ENCODE measurements around the gene TOM1. TPM values are rescaled to one million over a fixed set of nuclear protein-coding genes. Genes with fewer than 3 reads are reported as not detected.

TOM1 gene
- total RNA-seq, 4 donors from 2014 or later: 22.3 to 40.3 (median 34.1) TPM

GRCh38 chr22:35314161-35314942 is 14.7 kb downstream of the TOM1 start:
- TF ChIP-seq POLR2A (IDR thresholded peaks at IDR 0.05): no peak
- no peak for TF ChIP-seq CTCF (IDR thresholded peaks at IDR 0.05)
- no peak for TF ChIP-seq POLR2AphosphoS5 (IDR thresholded peaks at IDR 0.05)
- TF ChIP-seq EP300 (IDR thresholded peaks at IDR 0.05): no peak
- Histone ChIP-seq H3K36me3 (peaks cover 0 to 40% of the 10 kb centered on the region in 2 donors), H3K4me3 (no peak overlapping the region), H3K27ac (peak overlapping the region in 2 of 4 donors; percentile 64 to 71), H3K9me3 (no peaks in the 10 kb centered on the region), H3K4me1 (peaks cover 0 to 40% (median 20%) of the 10 kb centered on the region in 3 donors), H3K27me3 (no peaks in the 10 kb centered on the region)
- WGBS, 2 donors (ENCODE audit: low coverage in 1 of 2): 62 to 65% methylated on average over 6 to 7 of the region's 16 CpGs
- no peak for ATAC-seq

GRCh38 chr22:35315141-35315854 is 15.6 kb downstream of the TOM1 start:
- H3K27ac ChIP-seq: no peak overlapping the region
- no peak overlapping the region for H3K4me3 ChIP-seq
- no peaks in the 10 kb centered on the region for H3K27me3 ChIP-seq
- no peaks in the 10 kb centered on the region for H3K9me3 ChIP-seq
- no peak for ATAC-seq
- peaks cover 0 to 45% of the 10 kb centered on the region in 2 donors for H3K36me3 ChIP-seq
- TF ChIP-seq POLR2A (IDR thresholded peaks at IDR 0.05) (no peak), EP300 (IDR thresholded peaks at IDR 0.05) (no peak)
- peaks cover 0 to 40% (median 20%) of the 10 kb centered on the region in 3 donors for H3K4me1 ChIP-seq
- WGBS, 2 donors (ENCODE audit: low coverage in 1 of 2): 83 to 87% methylated on average over 4 of the region's 12 CpGs

DNA sequence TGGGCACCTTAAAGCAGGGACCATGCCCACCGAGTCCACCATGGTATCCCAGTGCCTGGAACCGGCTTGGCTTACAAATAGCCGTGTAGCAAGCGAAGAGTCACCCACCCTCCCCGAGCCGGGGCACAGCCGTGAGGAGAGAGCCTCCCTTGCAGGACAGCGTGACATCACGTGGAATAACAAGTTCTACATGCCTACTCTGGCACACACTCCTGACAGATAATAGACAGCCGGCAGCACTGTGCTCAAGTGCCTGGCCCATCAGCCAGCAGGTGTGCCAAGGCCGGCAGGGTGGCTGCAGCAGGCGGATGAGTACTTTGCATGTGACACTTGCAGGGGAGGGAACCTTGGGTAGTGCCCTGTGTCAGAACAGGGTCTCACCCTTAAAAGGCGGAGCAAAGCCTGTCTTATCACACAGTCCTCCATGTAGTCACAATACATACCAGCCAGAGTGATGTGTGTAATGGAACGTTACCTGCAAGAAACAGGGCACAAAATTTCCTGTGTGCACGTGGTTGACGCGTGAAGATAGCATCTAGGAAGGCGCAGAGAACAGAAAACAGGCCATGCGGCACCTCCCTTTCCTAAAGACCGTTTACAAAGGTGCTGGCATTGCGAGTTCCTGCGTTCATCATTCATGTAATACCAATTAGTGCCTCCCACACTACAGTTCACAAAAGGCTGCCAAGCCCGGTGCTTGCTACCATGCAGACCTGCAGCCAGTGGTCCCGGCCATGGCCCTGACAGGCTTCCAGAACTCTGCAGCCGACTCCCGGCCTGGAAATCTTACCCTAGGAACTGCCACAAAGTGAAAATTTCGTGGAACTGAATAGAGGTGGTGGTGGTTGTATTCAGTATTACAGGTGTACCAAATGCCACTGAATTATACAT is 16.4 kb downstream of the TOM1 start:
- Histone ChIP-seq H3K27ac (no peak overlapping the region), H3K4me3 (no peak overlapping the region), H3K4me1 (peaks cover 0 to 40% (median 20%) of the 10 kb centered on the region in 3 donors), H3K36me3 (peaks cover 0 to 53% of the 10 kb centered on the region in 2 donors), H3K27me3 (no peaks in the 10 kb centered on the region), H3K9me3 (no peaks in the 10 kb centered on the region)
- no peak for ATAC-seq
- WGBS, 2 donors (ENCODE audit: low coverage in 1 of 2): 63 to 90% methylated on average over 3 to 11 of the region's 27 CpGs
- TF ChIP-seq POLR2A (IDR thresholded peaks at IDR 0.05): no peak
- TF ChIP-seq EP300 (IDR thresholded peaks at IDR 0.05): no peak
- no peak for TF ChIP-seq POLR2AphosphoS5 (IDR thresholded peaks at IDR 0.05)
- no peak for TF ChIP-seq CTCF (IDR thresholded peaks at IDR 0.05)

DNA sequence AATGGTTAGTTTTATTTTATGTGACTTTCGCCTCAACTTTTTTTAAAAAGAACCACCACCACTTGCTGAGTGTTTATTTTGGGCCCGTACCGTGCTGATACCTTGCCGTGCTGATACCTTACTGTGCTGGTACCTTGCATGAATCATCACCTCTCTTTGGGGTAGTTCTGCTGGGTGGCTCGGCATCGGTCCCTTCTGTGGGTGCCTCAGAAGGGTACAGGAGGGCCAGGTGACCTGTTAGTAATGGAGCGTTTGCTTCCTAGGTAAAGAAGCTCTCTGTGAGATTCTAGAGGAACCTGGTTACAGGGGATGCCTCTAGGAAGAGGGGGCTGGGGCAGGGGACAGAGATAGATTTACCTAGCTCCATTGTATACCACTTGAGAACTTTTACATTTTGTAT is 17.1 kb downstream of the TOM1 start:
- Histone ChIP-seq H3K4me1 (peaks cover 0 to 39% (median 20%) of the 10 kb centered on the region in 3 donors), H3K9me3 (no peaks in the 10 kb centered on the region), H3K36me3 (peaks cover 0 to 59% of the 10 kb centered on the region in 2 donors), H3K27ac (no peak overlapping the region), H3K27me3 (no peaks in the 10 kb centered on the region), H3K4me3 (no peak overlapping the region)
- 87 to 89% methylated on average over 3 to 4 of the region's 7 CpGs for WGBS, 2 donors (ENCODE audit: low coverage in 1 of 2)
- TF ChIP-seq CTCF (IDR thresholded peaks at IDR 0.05) (no peak), POLR2A (IDR thresholded peaks at IDR 0.05) (no peak), POLR2AphosphoS5 (IDR thresholded peaks at IDR 0.05) (no peak), EP300 (IDR thresholded peaks at IDR 0.05) (no peak)
- no peak for ATAC-seq

Data from gastroesophageal sphincter (tissue), 4 donors.